Measurements from ENCODE around the gene DSG3.

DNA sequence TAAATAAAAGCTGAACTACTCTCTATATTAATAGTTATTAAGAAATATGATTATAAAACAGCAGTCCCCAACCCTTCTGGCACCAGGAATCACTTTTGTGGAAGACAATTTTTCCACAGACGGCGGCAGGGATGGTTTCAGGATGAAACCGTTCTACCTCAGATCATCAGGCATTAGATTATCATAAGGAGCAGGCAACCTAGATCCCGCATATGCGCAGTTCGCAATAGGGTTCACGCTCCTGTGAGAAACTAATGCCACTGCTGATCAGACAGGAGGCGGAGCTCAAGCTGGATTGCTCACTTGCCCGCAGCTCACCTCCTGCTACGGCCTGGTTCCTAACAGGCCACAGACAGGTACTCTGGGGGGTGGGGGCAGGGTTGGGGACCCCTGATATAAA lies 31.1 kb downstream of the DSG3 start:
- TF ChIP-seq POLR2A (IDR thresholded peaks at IDR 0.05), result no peak
- TF ChIP-seq, protein P1, sequence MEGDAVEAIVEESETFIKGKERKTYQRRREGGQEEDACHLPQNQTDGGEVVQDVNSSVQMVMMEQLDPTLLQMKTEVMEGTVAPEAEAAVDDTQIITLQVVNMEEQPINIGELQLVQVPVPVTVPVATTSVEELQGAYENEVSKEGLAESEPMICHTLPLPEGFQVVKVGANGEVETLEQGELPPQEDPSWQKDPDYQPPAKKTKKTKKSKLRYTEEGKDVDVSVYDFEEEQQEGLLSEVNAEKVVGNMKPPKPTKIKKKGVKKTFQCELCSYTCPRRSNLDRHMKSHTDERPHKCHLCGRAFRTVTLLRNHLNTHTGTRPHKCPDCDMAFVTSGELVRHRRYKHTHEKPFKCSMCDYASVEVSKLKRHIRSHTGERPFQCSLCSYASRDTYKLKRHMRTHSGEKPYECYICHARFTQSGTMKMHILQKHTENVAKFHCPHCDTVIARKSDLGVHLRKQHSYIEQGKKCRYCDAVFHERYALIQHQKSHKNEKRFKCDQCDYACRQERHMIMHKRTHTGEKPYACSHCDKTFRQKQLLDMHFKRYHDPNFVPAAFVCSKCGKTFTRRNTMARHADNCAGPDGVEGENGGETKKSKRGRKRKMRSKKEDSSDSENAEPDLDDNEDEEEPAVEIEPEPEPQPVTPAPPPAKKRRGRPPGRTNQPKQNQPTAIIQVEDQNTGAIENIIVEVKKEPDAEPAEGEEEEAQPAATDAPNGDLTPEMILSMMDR (IDR thresholded peaks at IDR 0.05), result no peak
